Right lobe of liver (tissue), 4 donors: ENCODE data around the gene CHN2.

Experiments used
- CTCF ChIP-seq, 4 donors: fragments of 200-600 bp in 3 of 4; fragments of 450-650 bp in 1 of 4; IDR thresholded peaks; one replicate each; pipeline versions ENCODE4 v1.5.1 to v1.8.0; 2016 to 2022; ENCODE audit warnings: antibody characterized with exemption in 4 of 4, mild to moderate bottlenecking in 2 of 4
- POLR2A ChIP-seq: fragments of 450-650 bp; IDR thresholded peaks from one replicate; pipeline ENCODE4 v1.6.1; 2017; ENCODE audit warnings: antibody characterized with exemption, mild to moderate bottlenecking
- donor health status: DM: no; HTN: no; CAD: no.
- donor health status: DM: no; HTN: no; CAD: no.
- donor health status: DM: no; HTN: yes; CAD: no.

DNA sequence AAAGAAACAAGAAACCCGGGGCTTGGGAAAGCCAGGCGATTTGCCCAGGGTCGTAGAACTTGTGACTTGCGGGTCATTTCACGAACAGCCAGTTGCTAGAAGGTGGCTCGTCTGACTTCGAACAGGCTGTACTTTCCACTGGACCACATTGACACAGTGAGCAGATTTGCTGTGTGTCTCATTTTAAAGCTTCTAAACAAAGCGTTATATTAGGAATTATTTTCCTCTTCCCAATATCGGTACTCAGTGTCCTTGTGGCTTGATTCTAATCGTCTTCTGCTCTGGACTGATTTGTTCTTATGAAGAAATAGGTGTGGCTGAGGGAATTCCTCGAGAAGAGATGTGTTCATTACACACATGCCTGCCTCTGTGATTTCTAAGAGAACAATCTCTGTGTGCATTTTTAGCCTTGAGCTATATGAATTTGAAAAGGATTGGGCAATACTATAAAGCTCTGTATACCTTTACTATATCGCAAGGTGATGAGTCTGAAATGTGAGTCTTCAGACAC lies 219.1 kb downstream of the CHN2 start:
- no peak for TF ChIP-seq POLR2A
- TF ChIP-seq CTCF (IDR thresholded peaks at IDR 0.05), result no peak
